A673 (cell line): Measurements from ENCODE around the gene PLSCR1.
"Not testable (repeated sequence)": the region's sequence is repeated elsewhere in the genome, so short reads cannot be mapped to it uniquely, and the experiment has no call there.

Source experiments
- EZH2 ChIP-seq: fragments of 200-600 bp; sonication (generic); IDR thresholded peaks from 2 replicates; pipeline ENCODE4 v1.6.1; 2017; ENCODE audit warnings: borderline replicate concordance, low read depth, mild to moderate bottlenecking, mixed read lengths, antibody characterized with exemption, low read length; ENCODE audit not compliant: poor library complexity, severe bottlenecking
- TF ChIP-seq, protein P1 (sequence below): fragments of 300-800, 200-600 bp; sonication (generic); conservative IDR thresholded peaks from 2 replicates; pipeline ENCODE4 v1.5.1; 2017; ENCODE audit warnings: low read depth, mild to moderate bottlenecking, antibody characterized with exemption, low read length, moderate library complexity, mixed read lengths

DNA sequence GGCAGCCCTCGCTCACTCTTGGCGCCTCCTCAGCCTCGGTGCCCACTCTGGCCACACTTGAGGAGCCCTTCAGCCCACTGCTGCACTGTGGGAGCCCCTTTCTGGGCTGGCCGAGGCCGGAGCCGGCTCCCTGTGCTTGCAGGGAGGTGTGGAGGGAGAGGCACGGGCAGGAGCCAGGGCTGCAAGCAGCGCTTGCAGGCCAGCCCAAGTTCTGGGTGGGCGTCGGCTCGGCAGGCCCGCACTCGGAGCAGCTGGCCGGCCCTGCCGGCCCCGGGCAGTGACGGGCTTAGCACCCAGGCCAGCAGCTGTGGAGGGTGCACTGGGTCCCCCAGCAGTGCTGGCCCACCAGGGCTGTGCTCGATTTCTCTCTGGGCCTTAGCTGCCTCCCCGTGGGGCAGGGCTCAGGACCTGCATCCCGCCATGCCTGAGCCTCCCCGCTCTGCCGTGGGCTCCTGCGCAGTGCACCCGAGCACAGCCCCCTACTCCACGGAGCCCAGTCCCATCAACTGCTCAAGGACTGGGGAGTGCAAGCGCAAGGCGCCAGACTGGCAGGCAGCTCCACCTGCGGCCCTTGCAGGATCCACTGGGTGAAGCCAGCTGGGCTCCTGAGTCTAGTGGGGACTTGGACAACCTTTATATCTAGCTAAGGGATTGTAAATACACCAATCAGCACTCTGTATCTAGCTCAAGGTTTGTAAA lies 47.1 kb downstream of the PLSCR1 start:
- TF ChIP-seq, protein P1, sequence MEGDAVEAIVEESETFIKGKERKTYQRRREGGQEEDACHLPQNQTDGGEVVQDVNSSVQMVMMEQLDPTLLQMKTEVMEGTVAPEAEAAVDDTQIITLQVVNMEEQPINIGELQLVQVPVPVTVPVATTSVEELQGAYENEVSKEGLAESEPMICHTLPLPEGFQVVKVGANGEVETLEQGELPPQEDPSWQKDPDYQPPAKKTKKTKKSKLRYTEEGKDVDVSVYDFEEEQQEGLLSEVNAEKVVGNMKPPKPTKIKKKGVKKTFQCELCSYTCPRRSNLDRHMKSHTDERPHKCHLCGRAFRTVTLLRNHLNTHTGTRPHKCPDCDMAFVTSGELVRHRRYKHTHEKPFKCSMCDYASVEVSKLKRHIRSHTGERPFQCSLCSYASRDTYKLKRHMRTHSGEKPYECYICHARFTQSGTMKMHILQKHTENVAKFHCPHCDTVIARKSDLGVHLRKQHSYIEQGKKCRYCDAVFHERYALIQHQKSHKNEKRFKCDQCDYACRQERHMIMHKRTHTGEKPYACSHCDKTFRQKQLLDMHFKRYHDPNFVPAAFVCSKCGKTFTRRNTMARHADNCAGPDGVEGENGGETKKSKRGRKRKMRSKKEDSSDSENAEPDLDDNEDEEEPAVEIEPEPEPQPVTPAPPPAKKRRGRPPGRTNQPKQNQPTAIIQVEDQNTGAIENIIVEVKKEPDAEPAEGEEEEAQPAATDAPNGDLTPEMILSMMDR = not testable (repeated sequence)
- TF ChIP-seq EZH2 = not testable (repeated sequence)
